Measurements from ENCODE around the gene KRT82.

DNA sequence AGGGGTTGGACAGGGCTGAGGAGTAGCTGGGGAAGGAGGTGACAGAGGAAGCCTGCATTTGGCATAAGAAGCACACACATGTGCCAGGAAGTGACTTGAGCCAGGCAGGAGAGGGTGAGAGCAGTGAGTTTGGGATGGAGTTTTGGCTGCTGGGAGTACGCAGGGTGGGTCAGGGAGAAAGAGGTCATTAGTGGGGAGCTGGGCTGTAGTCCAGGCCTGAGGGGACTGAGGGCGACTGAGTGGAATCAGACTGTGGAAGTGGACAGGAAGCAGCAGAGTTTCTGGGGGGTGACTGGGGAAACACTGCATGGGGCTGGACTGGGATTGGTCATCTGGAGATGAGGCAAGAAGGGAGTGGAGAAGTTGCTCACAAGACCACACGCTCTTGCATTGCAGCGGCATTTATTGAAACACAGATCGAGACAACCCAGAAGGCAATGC lies 46.5 kb downstream of the KRT82 start:
- TF ChIP-seq, protein P1, sequence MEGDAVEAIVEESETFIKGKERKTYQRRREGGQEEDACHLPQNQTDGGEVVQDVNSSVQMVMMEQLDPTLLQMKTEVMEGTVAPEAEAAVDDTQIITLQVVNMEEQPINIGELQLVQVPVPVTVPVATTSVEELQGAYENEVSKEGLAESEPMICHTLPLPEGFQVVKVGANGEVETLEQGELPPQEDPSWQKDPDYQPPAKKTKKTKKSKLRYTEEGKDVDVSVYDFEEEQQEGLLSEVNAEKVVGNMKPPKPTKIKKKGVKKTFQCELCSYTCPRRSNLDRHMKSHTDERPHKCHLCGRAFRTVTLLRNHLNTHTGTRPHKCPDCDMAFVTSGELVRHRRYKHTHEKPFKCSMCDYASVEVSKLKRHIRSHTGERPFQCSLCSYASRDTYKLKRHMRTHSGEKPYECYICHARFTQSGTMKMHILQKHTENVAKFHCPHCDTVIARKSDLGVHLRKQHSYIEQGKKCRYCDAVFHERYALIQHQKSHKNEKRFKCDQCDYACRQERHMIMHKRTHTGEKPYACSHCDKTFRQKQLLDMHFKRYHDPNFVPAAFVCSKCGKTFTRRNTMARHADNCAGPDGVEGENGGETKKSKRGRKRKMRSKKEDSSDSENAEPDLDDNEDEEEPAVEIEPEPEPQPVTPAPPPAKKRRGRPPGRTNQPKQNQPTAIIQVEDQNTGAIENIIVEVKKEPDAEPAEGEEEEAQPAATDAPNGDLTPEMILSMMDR (IDR thresholded peaks at IDR 0.05): no peak
- TF ChIP-seq POLR2A (IDR thresholded peaks at IDR 0.05) (no peak), POLR2AphosphoS5 (IDR thresholded peaks at IDR 0.05) (no peak), EP300 (IDR thresholded peaks at IDR 0.05) (no peak)

Data from stomach (tissue), 4 donors.